Mesenchymal stem cell (in vitro differentiated cells and primary cell): Measurements from ENCODE around the gene PKHD1.
A peak's percentile ranks its signal among the peaks of the same experiment; 100 is the strongest.

Experiments used
- DNase-seq: peaks from one replicate; pipeline ENCODE4 v3.0.0-alpha.2; 2013
- H2AFZ ChIP-seq: one replicate; pipeline ENCODE4 v1.6.1; 2013; ENCODE audit warnings: low read depth, mild to moderate bottlenecking, control low read depth, inconsistent platforms, low read length, moderate library complexity
- H2AK5ac ChIP-seq: 2 replicates; pipeline ENCODE4 v1.6.1; 2013; ENCODE audit warnings: low read length, moderate library complexity, mild to moderate bottlenecking, inconsistent platforms; ENCODE audit not compliant: severe bottlenecking
- H2BK120ac ChIP-seq: one replicate; pipeline ENCODE4 v1.6.1; 2013; ENCODE audit warnings: low read depth, mild to moderate bottlenecking, inconsistent platforms, low read length, moderate library complexity
- H2BK12ac ChIP-seq, 2 experiments: one replicate each; pipeline ENCODE4 v1.6.1; 2013; ENCODE audit warnings: inconsistent platforms in 2 of 2, low read length in 2 of 2, mild to moderate bottlenecking in 2 of 2, moderate library complexity in 2 of 2, control low read depth in 1 of 2
- H2BK15ac ChIP-seq: one replicate; pipeline ENCODE4 v1.6.1; 2013; ENCODE audit warnings: mild to moderate bottlenecking, low read depth, inconsistent platforms; ENCODE audit not compliant: poor library complexity, severe bottlenecking
- H2BK5ac ChIP-seq: 2 replicates; pipeline ENCODE4 v1.6.1; 2013; ENCODE audit warnings: low read depth, mild to moderate bottlenecking, low read length, control low read depth, inconsistent platforms; ENCODE audit not compliant: poor library complexity, severe bottlenecking
- H3K14ac ChIP-seq, 2 experiments: one replicate each; pipeline ENCODE4 v1.6.1; 2013; ENCODE audit warnings: inconsistent platforms in 2 of 2, low read length in 2 of 2, control low read depth in 1 of 2, mild to moderate bottlenecking in 1 of 2, moderate library complexity in 1 of 2
- H3K18ac ChIP-seq, 2 experiments: one replicate each; pipeline ENCODE4 v1.6.1; 2013; ENCODE audit warnings: inconsistent platforms in 2 of 2, low read length in 2 of 2, control low read depth in 1 of 2, low read depth in 1 of 2, mild to moderate bottlenecking in 1 of 2
- H3K23ac ChIP-seq, 2 experiments: one replicate each; pipeline ENCODE4 v1.6.1; 2013; ENCODE audit warnings: inconsistent platforms in 2 of 2, low read length in 2 of 2, mild to moderate bottlenecking in 2 of 2, moderate library complexity in 2 of 2, control low read depth in 1 of 2
- H3K27ac ChIP-seq: 2 replicates; pipeline ENCODE4 v1.5.1; 2013; ENCODE audit warnings: mild to moderate bottlenecking, moderate library complexity, low read length, control low read depth, inconsistent platforms; ENCODE audit not compliant: poor library complexity, severe bottlenecking
- H3K27me3 ChIP-seq, 2 experiments: 2 replicates each; pipeline versions ENCODE4 v1.6.1 to v1.7.0; 2013; ENCODE audit warnings: low read length in 2 of 2, mild to moderate bottlenecking in 2 of 2, moderate library complexity in 2 of 2, control low read depth in 1 of 2, inconsistent platforms in 1 of 2; ENCODE audit not compliant: control insufficient read depth in 1 of 2, insufficient read depth in 1 of 2
- H3K36me3 ChIP-seq, 2 experiments: 2 replicates each; pipeline versions ENCODE4 v1.6.1 to v1.7.0; 2013; ENCODE audit warnings: low read length in 2 of 2, control low read depth in 1 of 2, inconsistent platforms in 1 of 2, low read depth in 1 of 2, mild to moderate bottlenecking in 1 of 2; ENCODE audit not compliant: insufficient read depth in 2 of 2, control insufficient read depth in 1 of 2
- H3K4ac ChIP-seq, 2 experiments: one replicate each; pipeline ENCODE4 v1.6.1; 2013; ENCODE audit warnings: inconsistent platforms in 2 of 2, low read length in 2 of 2, mild to moderate bottlenecking in 2 of 2, moderate library complexity in 2 of 2, control low read depth in 1 of 2, low read depth in 1 of 2
- H3K4me1 ChIP-seq: 2 replicates; pipeline ENCODE4 v1.6.1; 2013; ENCODE audit warnings: low read depth, low read length, control low read depth; ENCODE audit not compliant: control insufficient read depth, insufficient read depth
- H3K4me2 ChIP-seq: 2 replicates; pipeline ENCODE4 v1.6.1; 2013; ENCODE audit warnings: low read length, mild to moderate bottlenecking, inconsistent platforms; ENCODE audit not compliant: poor library complexity, severe bottlenecking
- H3K4me3 ChIP-seq, 2 experiments: 2 replicates each; pipeline versions ENCODE4 v1.5.1 to v1.7.0; 2013; ENCODE audit warnings: low read length in 2 of 2, mild to moderate bottlenecking in 2 of 2, control low read depth in 1 of 2, low read depth in 1 of 2; ENCODE audit not compliant: insufficient read depth in 1 of 2
- H3K79me1 ChIP-seq: replicated peaks from 2 replicates; pipeline ENCODE4 v1.6.1; 2013; ENCODE audit warnings: mild to moderate bottlenecking, control low read depth, low read length, inconsistent platforms; ENCODE audit not compliant: poor library complexity, severe bottlenecking
- H3K9ac ChIP-seq: 2 replicates; pipeline ENCODE4 v1.7.0; 2013; ENCODE audit warnings: mild to moderate bottlenecking, low read length, moderate library complexity
- H3K9me3 ChIP-seq: 2 replicates; pipeline ENCODE4 v1.7.0; 2013; ENCODE audit warnings: mild to moderate bottlenecking, low read length; ENCODE audit not compliant: control insufficient read depth
- H4K8ac ChIP-seq: one replicate; pipeline ENCODE4 v1.6.1; 2013; ENCODE audit warnings: inconsistent platforms, mild to moderate bottlenecking, low read length, moderate library complexity
- H4K91ac ChIP-seq: one replicate; pipeline ENCODE4 v1.6.1; 2013; ENCODE audit warnings: mild to moderate bottlenecking, low read length, inconsistent platforms
- WGBS: methylation state at CpG from one replicate; pipeline ENCODE4 v1.1.7; 2013; ENCODE audit warnings: mixed read lengths; 5-methylcytosine and 5-hydroxymethylcytosine counted together

Gene PKHD1

GRCh38 chr6:52135217-52135616, 47.8 kb upstream of the PKHD1 start:
- H3K4me3 ChIP-seq, result no peak overlapping the region
- peaks cover 15 to 40% of the 10 kb centered on the region in 2 experiments for H3K27me3 ChIP-seq
- H3K4me2 ChIP-seq, result no peak overlapping the region
- no peak overlapping the region for H4K91ac ChIP-seq
- no peak overlapping the region for H2BK120ac ChIP-seq
- no peak overlapping the region for H3K18ac ChIP-seq
- H3K14ac ChIP-seq, result no peak overlapping the region
- H4K8ac ChIP-seq, result no peak overlapping the region
- WGBS, result 86% methylated on average over 3 of the region's 4 CpGs
- no peak overlapping the region for H3K23ac ChIP-seq
- H2AK5ac ChIP-seq, result no peak overlapping the region
- H2AFZ ChIP-seq, result no peak overlapping the region
- no peak overlapping the region for H3K27ac ChIP-seq
- peaks cover 2% of the 10 kb centered on the region for H3K4me1 ChIP-seq
- no peaks in the 10 kb centered on the region for H3K9me3 ChIP-seq
- no peak overlapping the region for H2BK12ac ChIP-seq
- H2BK5ac ChIP-seq, result no peak overlapping the region
- no peak overlapping the region for H3K4ac ChIP-seq
- H3K9ac ChIP-seq, result no peak overlapping the region
- no peak overlapping the region for H2BK15ac ChIP-seq
- H3K36me3 ChIP-seq, result no peaks in the 10 kb centered on the region
- H3K79me1 ChIP-seq, result no peaks in the 10 kb centered on the region
- no peak for DNase-seq

GRCh38 chr6:52134011-52134410, 46.6 kb upstream of the PKHD1 start:
- peaks cover 2% of the 10 kb centered on the region for H3K4me1 ChIP-seq
- no peak overlapping the region for H3K4me3 ChIP-seq
- H3K18ac ChIP-seq, result no peak overlapping the region
- H3K23ac ChIP-seq, result no peak overlapping the region
- no peak overlapping the region for H2BK5ac ChIP-seq
- H2BK120ac ChIP-seq, result no peak overlapping the region
- H2AFZ ChIP-seq, result no peak overlapping the region
- no peaks in the 10 kb centered on the region for H3K36me3 ChIP-seq
- no peak overlapping the region for H3K27ac ChIP-seq
- no peak overlapping the region for H4K8ac ChIP-seq
- no peaks in the 10 kb centered on the region for H3K79me1 ChIP-seq
- no peak overlapping the region for H2BK12ac ChIP-seq
- no peak overlapping the region for H2BK15ac ChIP-seq
- no peak overlapping the region for H2AK5ac ChIP-seq
- no peak overlapping the region for H3K4ac ChIP-seq
- 50% methylated on average over 1 of the region's 3 CpGs for WGBS
- no peak overlapping the region for H3K9ac ChIP-seq
- no peak overlapping the region for H3K4me2 ChIP-seq
- H3K9me3 ChIP-seq, result no peaks in the 10 kb centered on the region
- H4K91ac ChIP-seq, result no peak overlapping the region
- no peak overlapping the region for H3K14ac ChIP-seq
- H3K27me3 ChIP-seq, result peaks cover 12 to 31% of the 10 kb centered on the region in 2 experiments
- DNase-seq, result no peak

GRCh38 chr6:52133324-52133723, 45.9 kb upstream of the PKHD1 start:
- no peak overlapping the region for H2BK15ac ChIP-seq

GRCh38 chr6:52132292-52132691, 44.9 kb upstream of the PKHD1 start:
- H3K4ac ChIP-seq, result no peak overlapping the region
- no peak overlapping the region for H3K9ac ChIP-seq

More at GRCh38 chr6:52133324-52133723, 45.9 kb upstream of the PKHD1 start:
- no peak overlapping the region for H3K27ac ChIP-seq
- H3K14ac ChIP-seq, result no peak overlapping the region
- no peak overlapping the region for H2BK5ac ChIP-seq
- no peaks in the 10 kb centered on the region for H3K9me3 ChIP-seq
- no peak overlapping the region for H3K23ac ChIP-seq
- peaks cover 2% of the 10 kb centered on the region for H3K4me1 ChIP-seq
- no peak for DNase-seq
- no peak overlapping the region for H4K8ac ChIP-seq
- H2BK120ac ChIP-seq, result no peak overlapping the region
- H3K4me3 ChIP-seq, result no peak overlapping the region
- H3K36me3 ChIP-seq, result no peaks in the 10 kb centered on the region
- no peak overlapping the region for H3K4me2 ChIP-seq
- H3K18ac ChIP-seq, result no peak overlapping the region
- H2BK12ac ChIP-seq, result no peak overlapping the region
- WGBS, result 59% methylated on average over 2 of the region's 2 CpGs
- H3K27me3 ChIP-seq, result peaks cover 7 to 26% of the 10 kb centered on the region in 2 experiments
- H2AK5ac ChIP-seq, result peak overlapping the region; percentile 26
- H3K4ac ChIP-seq, result no peak overlapping the region
- H4K91ac ChIP-seq, result no peak overlapping the region
- no peaks in the 10 kb centered on the region for H3K79me1 ChIP-seq
- H2AFZ ChIP-seq, result no peak overlapping the region
- H3K9ac ChIP-seq, result no peak overlapping the region

More at GRCh38 chr6:52132292-52132691, 44.9 kb upstream of the PKHD1 start:
- no peak overlapping the region for H2BK120ac ChIP-seq
- no peak overlapping the region for H2BK5ac ChIP-seq
- no peak overlapping the region for H4K8ac ChIP-seq
- H3K4me1 ChIP-seq, result peaks cover 2% of the 10 kb centered on the region
- H3K9me3 ChIP-seq, result no peaks in the 10 kb centered on the region
- WGBS, result 65% methylated on average over 2 of the region's 2 CpGs
- no peak overlapping the region for H3K27ac ChIP-seq
- no peak overlapping the region for H3K23ac ChIP-seq
- H3K79me1 ChIP-seq, result no peaks in the 10 kb centered on the region
- H3K36me3 ChIP-seq, result no peaks in the 10 kb centered on the region
- H2AK5ac ChIP-seq, result peak overlapping the region; percentile 7
- H3K4me3 ChIP-seq, result no peak overlapping the region
- H3K4me2 ChIP-seq, result no peak overlapping the region
- no peak overlapping the region for H4K91ac ChIP-seq
- H2AFZ ChIP-seq, result no peak overlapping the region
- H2BK12ac ChIP-seq, result no peak overlapping the region
- DNase-seq, result no peak
- H3K14ac ChIP-seq, result no peak overlapping the region
- no peak overlapping the region for H2BK15ac ChIP-seq
- no peak overlapping the region for H3K18ac ChIP-seq
- H3K27me3 ChIP-seq, result peaks cover 6 to 28% of the 10 kb centered on the region in 2 experiments
